GM23248 (cell line): Measurements from ENCODE around the gene PAM.

Source experiments
- EZH2 ChIP-seq: fragments of 200-600 bp; sonication (generic); IDR thresholded peaks from 2 replicates; pipeline ENCODE4 v1.6.1; 2018; ENCODE audit warnings: antibody characterized with exemption, mild to moderate bottlenecking; ENCODE audit not compliant: insufficient read depth, poor library complexity, severe bottlenecking
- EZH2phosphoT487 ChIP-seq: fragments of 200-600 bp; sonication (generic); IDR thresholded peaks from 2 replicates; pipeline ENCODE4 v1.6.1; 2018; ENCODE audit warnings: antibody characterized with exemption, moderate library complexity, mild to moderate bottlenecking, low read depth; ENCODE audit not compliant: insufficient read depth

DNA sequence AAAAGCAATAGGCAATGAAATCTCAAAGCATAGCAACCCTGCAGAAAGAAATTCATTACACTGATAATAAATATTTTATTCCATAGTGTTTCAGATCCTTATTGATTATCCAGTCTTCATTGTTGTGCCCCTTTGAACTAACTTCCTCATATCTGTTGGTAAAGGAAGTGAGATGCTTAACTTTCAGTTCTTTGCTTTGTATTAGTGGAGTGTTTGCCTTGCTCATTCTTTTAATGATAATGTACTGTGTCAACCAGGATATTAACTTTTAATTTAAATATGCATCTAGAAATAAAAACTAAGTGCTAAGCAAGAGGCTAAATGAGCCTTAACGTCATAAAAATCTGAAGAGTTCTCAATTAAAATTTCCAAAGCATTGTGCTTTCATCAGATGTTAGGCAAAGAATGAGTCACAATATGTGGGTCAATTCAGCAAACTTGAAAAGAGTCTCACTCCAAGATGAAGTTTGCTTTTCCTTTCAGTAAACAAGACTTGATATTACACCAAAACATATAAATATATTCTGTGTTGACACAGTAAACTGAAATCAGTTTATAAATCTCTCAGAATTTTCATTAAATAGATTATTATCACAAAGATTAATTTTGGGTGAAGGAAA lies 258.9 kb downstream of the PAM start:
- TF ChIP-seq EZH2 (no peak), EZH2phosphoT487 (no peak)
